IPS-15b (cell line): ENCODE data around the gene TAF13.
A peak's percentile ranks its signal among the peaks of the same experiment; 100 is the strongest.

Experiments used
- H3K27me3 ChIP-seq: one replicate; pipeline ENCODE4 v1.6.1; 2013; ENCODE audit warnings: low read length; ENCODE audit not compliant: control insufficient read depth, insufficient read depth
- H3K36me3 ChIP-seq: one replicate; pipeline ENCODE4 v1.6.1; 2013; ENCODE audit warnings: low read length; ENCODE audit not compliant: control insufficient read depth, insufficient read depth
- H3K4me1 ChIP-seq: one replicate; pipeline ENCODE4 v1.6.1; 2013; ENCODE audit warnings: mild to moderate bottlenecking, low read length; ENCODE audit not compliant: control insufficient read depth, insufficient read depth
- H3K4me3 ChIP-seq: one replicate; pipeline ENCODE4 v1.5.1; 2013; ENCODE audit warnings: low read depth, low read length
- H3K9ac ChIP-seq: one replicate; pipeline ENCODE4 v1.6.1; 2013; ENCODE audit warnings: low read depth, mild to moderate bottlenecking, low read length
- H3K9me3 ChIP-seq: one replicate; pipeline ENCODE4 v1.6.1; 2013; ENCODE audit warnings: mild to moderate bottlenecking, low read length; ENCODE audit not compliant: control insufficient read depth, insufficient read depth

Gene TAF13

GRCh38 chr1:109089242-109090015, 13.6 kb upstream of the TAF13 start:
- H3K36me3 ChIP-seq: peaks cover 4% of the 10 kb centered on the region
- peaks cover 5% of the 10 kb centered on the region for H3K4me1 ChIP-seq
- H3K9me3 ChIP-seq: no peaks in the 10 kb centered on the region
- peak overlapping the region; percentile 77 for H3K4me3 ChIP-seq
- no peaks in the 10 kb centered on the region for H3K27me3 ChIP-seq
- no peak overlapping the region for H3K9ac ChIP-seq

- no peaks in the 10 kb centered on the region for H3K36me3 ChIP-seq
- no peak overlapping the region for H3K9ac ChIP-seq
- peaks cover 8% of the 10 kb centered on the region for H3K4me1 ChIP-seq
- no peaks in the 10 kb centered on the region for H3K27me3 ChIP-seq
- H3K9me3 ChIP-seq: no peaks in the 10 kb centered on the region
- H3K4me3 ChIP-seq: no peak overlapping the region
Measured at GRCh38 chr1:109084563-109085517, 9.0 kb upstream of the TAF13 start.

- Histone ChIP-seq H3K4me1 (peaks cover 8% of the 10 kb centered on the region), H3K36me3 (no peaks in the 10 kb centered on the region), H3K9ac (no peak overlapping the region), H3K9me3 (no peaks in the 10 kb centered on the region), H3K27me3 (no peaks in the 10 kb centered on the region), H3K4me3 (no peak overlapping the region)
Measured at GRCh38 chr1:109083923-109084322, 8.1 kb upstream of the TAF13 start.

- no peak overlapping the region for H3K9ac ChIP-seq
- no peaks in the 10 kb centered on the region for H3K36me3 ChIP-seq
- no peaks in the 10 kb centered on the region for H3K27me3 ChIP-seq
- no peak overlapping the region for H3K4me3 ChIP-seq
- H3K4me1 ChIP-seq: peaks cover 8% of the 10 kb centered on the region
- no peaks in the 10 kb centered on the region for H3K9me3 ChIP-seq
Measured at GRCh38 chr1:109083501-109083900, 7.7 kb upstream of the TAF13 start.

- Histone ChIP-seq H3K4me3 (no peak overlapping the region), H3K27me3 (no peaks in the 10 kb centered on the region), H3K36me3 (no peaks in the 10 kb centered on the region), H3K9me3 (no peaks in the 10 kb centered on the region), H3K9ac (no peak overlapping the region), H3K4me1 (peaks cover 8% of the 10 kb centered on the region)
Measured at GRCh38 chr1:109080441-109081082, 4.8 kb upstream of the TAF13 start.

GRCh38 chr1:109079240-109079622, 3.4 kb upstream of the TAF13 start:
- Histone ChIP-seq H3K4me3 (no peak overlapping the region), H3K36me3 (no peaks in the 10 kb centered on the region), H3K4me1 (peaks cover 8% of the 10 kb centered on the region), H3K27me3 (no peaks in the 10 kb centered on the region), H3K9ac (no peak overlapping the region), H3K9me3 (no peaks in the 10 kb centered on the region)

- H3K27me3 ChIP-seq: no peaks in the 10 kb centered on the region
- no peak overlapping the region for H3K4me3 ChIP-seq
- H3K9ac ChIP-seq: no peak overlapping the region
- H3K9me3 ChIP-seq: no peaks in the 10 kb centered on the region
- H3K4me1 ChIP-seq: peaks cover 7% of the 10 kb centered on the region
- no peaks in the 10 kb centered on the region for H3K36me3 ChIP-seq
Measured at GRCh38 chr1:109078317-109078716, 2.5 kb upstream of the TAF13 start.

- Histone ChIP-seq H3K27me3 (no peaks in the 10 kb centered on the region), H3K9me3 (no peaks in the 10 kb centered on the region), H3K9ac (no peak overlapping the region), H3K4me1 (no peaks in the 10 kb centered on the region), H3K36me3 (peaks cover 11% of the 10 kb centered on the region), H3K4me3 (no peak overlapping the region)
Measured at GRCh38 chr1:109069294-109069693, 6.5 kb downstream of the TAF13 start.

- Histone ChIP-seq H3K9me3 (no peaks in the 10 kb centered on the region), H3K27me3 (no peaks in the 10 kb centered on the region), H3K9ac (no peak overlapping the region), H3K4me1 (no peaks in the 10 kb centered on the region), H3K36me3 (peaks cover 11% of the 10 kb centered on the region), H3K4me3 (no peak overlapping the region)
Measured at GRCh38 chr1:109067883-109068282, 7.9 kb downstream of the TAF13 start.

- Histone ChIP-seq H3K27me3 (no peaks in the 10 kb centered on the region), H3K9ac (no peak overlapping the region), H3K36me3 (peaks cover 11% of the 10 kb centered on the region), H3K4me1 (no peaks in the 10 kb centered on the region), H3K9me3 (no peaks in the 10 kb centered on the region), H3K4me3 (no peak overlapping the region)
Measured at GRCh38 chr1:109065137-109065536, 10.7 kb downstream of the TAF13 start.

- H3K36me3 ChIP-seq: peaks cover 5% of the 10 kb centered on the region
- no peaks in the 10 kb centered on the region for H3K27me3 ChIP-seq
- no peaks in the 10 kb centered on the region for H3K4me1 ChIP-seq
- H3K9me3 ChIP-seq: no peaks in the 10 kb centered on the region
- H3K9ac ChIP-seq: no peak overlapping the region
- no peak overlapping the region for H3K4me3 ChIP-seq
Measured at GRCh38 chr1:109061183-109061582, 14.6 kb downstream of the TAF13 start.
